Measurements from ENCODE around the gene TTC33.

DNA sequence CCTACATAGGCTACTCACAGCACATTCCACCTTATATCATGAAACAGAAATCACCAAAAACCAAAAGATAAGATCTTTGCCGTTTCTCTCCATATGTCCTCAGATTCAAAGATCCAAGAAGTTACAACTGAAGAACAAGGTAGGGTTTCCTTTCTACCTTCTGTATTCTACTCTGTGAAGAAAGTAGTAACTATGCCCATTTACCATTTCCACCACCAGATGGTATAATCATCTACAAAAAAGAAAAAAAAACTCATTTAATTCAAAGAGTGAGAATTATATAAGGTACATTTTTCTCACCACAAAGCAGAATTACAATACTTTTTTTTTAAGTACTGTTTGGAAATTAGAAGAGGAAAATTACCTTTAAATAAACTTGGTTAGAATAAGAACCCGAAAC, 248.7 kb downstream of the TTC33 start:
- TF ChIP-seq, protein P1, sequence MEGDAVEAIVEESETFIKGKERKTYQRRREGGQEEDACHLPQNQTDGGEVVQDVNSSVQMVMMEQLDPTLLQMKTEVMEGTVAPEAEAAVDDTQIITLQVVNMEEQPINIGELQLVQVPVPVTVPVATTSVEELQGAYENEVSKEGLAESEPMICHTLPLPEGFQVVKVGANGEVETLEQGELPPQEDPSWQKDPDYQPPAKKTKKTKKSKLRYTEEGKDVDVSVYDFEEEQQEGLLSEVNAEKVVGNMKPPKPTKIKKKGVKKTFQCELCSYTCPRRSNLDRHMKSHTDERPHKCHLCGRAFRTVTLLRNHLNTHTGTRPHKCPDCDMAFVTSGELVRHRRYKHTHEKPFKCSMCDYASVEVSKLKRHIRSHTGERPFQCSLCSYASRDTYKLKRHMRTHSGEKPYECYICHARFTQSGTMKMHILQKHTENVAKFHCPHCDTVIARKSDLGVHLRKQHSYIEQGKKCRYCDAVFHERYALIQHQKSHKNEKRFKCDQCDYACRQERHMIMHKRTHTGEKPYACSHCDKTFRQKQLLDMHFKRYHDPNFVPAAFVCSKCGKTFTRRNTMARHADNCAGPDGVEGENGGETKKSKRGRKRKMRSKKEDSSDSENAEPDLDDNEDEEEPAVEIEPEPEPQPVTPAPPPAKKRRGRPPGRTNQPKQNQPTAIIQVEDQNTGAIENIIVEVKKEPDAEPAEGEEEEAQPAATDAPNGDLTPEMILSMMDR (IDR thresholded peaks at IDR 0.05; ENCODE audit: insufficient read depth, low read length, poor library complexity, severe bottlenecking), result no peak
- no peak for TF ChIP-seq EZH2phosphoT487 (conservative IDR thresholded peaks at IDR 0.05; ENCODE audit: low read length)

Measured in SU-DHL-6 (cell line).